ENCODE data around the gene RIC8A.
A peak's percentile ranks its signal among the peaks of the same experiment; 100 is the strongest.
"Not testable (repeated sequence)": the region's sequence is repeated elsewhere in the genome, so short reads cannot be mapped to it uniquely, and the experiment has no call there.

Gene RIC8A

GRCh38 chr11:235997-236773, 28.7 kb downstream of the RIC8A start, which contains the start of gene SIRT3:
Gene SIRT3, minus strand, starts transcription at chr11:236342. Its CDS starts 14 bp downstream, at chr11:236328.
- Mint-ChIP-seq H3K36me3 (peaks cover 12 to 19% of the 10 kb centered on the region in 2 donors), H3K9me3 (no peaks in the 10 kb centered on the region), H3K4me1 (peaks cover 13 to 31% of the 10 kb centered on the region in 2 donors), H3K27me3 (no peaks in the 10 kb centered on the region), H3K27ac (peak within 1 kb of the TSS; percentile 98), H3K4me3 (peak within 1 kb of the TSS; percentile 94 to 96)
- ATAC-seq (replicated peaks) (peak; percentile 85 to 89), DNase-seq (peak; percentile 79)

- ATAC-seq (replicated peaks) = peak; percentile 89 to 92
Measured at GRCh38 chr11:236774-237767, 29.6 kb downstream of the RIC8A start, which contains the start of gene PSMD13. Gene PSMD13, plus strand, starts transcription at chr11:236976. Its CDS starts 74 bp downstream, at chr11:237050.

GRCh38 chr11:238346-238745, 30.8 kb downstream of the RIC8A start:
- not testable (repeated sequence) for H3K27me3 Mint-ChIP-seq; ATAC-seq (replicated peaks); DNase-seq; H3K9me3 Mint-ChIP-seq; H3K27ac Mint-ChIP-seq
- H3K4me1 Mint-ChIP-seq = peaks cover 19 to 40% of the 10 kb centered on the region in 2 donors
- peak overlapping the region in 1 of 2 donors; percentile 94 for H3K4me3 Mint-ChIP-seq
- H3K36me3 Mint-ChIP-seq = peaks cover 29 to 30% of the 10 kb centered on the region in 2 donors

More at GRCh38 chr11:236774-237767, 29.6 kb downstream of the RIC8A start, which contains the start of gene PSMD13:
- Mint-ChIP-seq H3K4me1 (peaks cover 16 to 38% of the 10 kb centered on the region in 2 donors), H3K9me3 (no peaks in the 10 kb centered on the region), H3K27me3 (no peaks in the 10 kb centered on the region), H3K36me3 (peaks cover 21 to 28% of the 10 kb centered on the region in 2 donors), H3K4me3 (peak within 1 kb of the TSS; percentile 94 to 96), H3K27ac (peak within 1 kb of the TSS; percentile 98)
- DNase-seq = peak; percentile 89

- Mint-ChIP-seq H3K36me3 (peaks cover 34 to 35% of the 10 kb centered on the region in 2 donors), H3K27ac (no peak overlapping the region)
- ATAC-seq (replicated peaks) = no peak
Measured at GRCh38 chr11:240315-240714, 32.8 kb downstream of the RIC8A start.

GRCh38 chr11:241634-242033, 34.1 kb downstream of the RIC8A start:
- ATAC-seq (replicated peaks) = no peak
- no peaks in the 10 kb centered on the region for H3K27me3 Mint-ChIP-seq
- no peak overlapping the region for H3K27ac Mint-ChIP-seq
- H3K4me3 Mint-ChIP-seq = no peak overlapping the region
- peaks cover 12 to 31% of the 10 kb centered on the region in 2 donors for H3K4me1 Mint-ChIP-seq
- no peak for DNase-seq
- H3K9me3 Mint-ChIP-seq = no peaks in the 10 kb centered on the region
- peaks cover 37 to 47% of the 10 kb centered on the region in 2 donors for H3K36me3 Mint-ChIP-seq

More at GRCh38 chr11:240315-240714, 32.8 kb downstream of the RIC8A start:
- no peaks in the 10 kb centered on the region for H3K27me3 Mint-ChIP-seq
- DNase-seq = no peak
- no peak overlapping the region for H3K4me3 Mint-ChIP-seq
- H3K4me1 Mint-ChIP-seq = peaks cover 14 to 35% of the 10 kb centered on the region in 2 donors
- no peaks in the 10 kb centered on the region for H3K9me3 Mint-ChIP-seq

GRCh38 chr11:244376-244775, 36.9 kb downstream of the RIC8A start:
- Mint-ChIP-seq H3K9me3 (no peaks in the 10 kb centered on the region), H3K4me1 (peaks cover 9 to 19% of the 10 kb centered on the region in 2 donors), H3K4me3 (no peak overlapping the region), H3K27me3 (no peaks in the 10 kb centered on the region), H3K27ac (no peak overlapping the region), H3K36me3 (peaks cover 37 to 63% of the 10 kb centered on the region in 2 donors)
- no peak for ATAC-seq (replicated peaks)
- no peak for DNase-seq

GRCh38 chr11:249062-249461, 41.6 kb downstream of the RIC8A start:
- no peak overlapping the region for H3K27ac Mint-ChIP-seq
- no peak overlapping the region for H3K4me3 Mint-ChIP-seq
- no peak for ATAC-seq (replicated peaks)
- peaks cover 5% of the 10 kb centered on the region in 2 donors for H3K4me1 Mint-ChIP-seq
- H3K36me3 Mint-ChIP-seq = peaks cover 33 to 73% of the 10 kb centered on the region in 2 donors
- no peaks in the 10 kb centered on the region for H3K9me3 Mint-ChIP-seq
- DNase-seq = no peak
- no peaks in the 10 kb centered on the region for H3K27me3 Mint-ChIP-seq

- DNase-seq = no peak
- H3K27ac Mint-ChIP-seq = no peak overlapping the region
- peaks cover 28 to 70% of the 10 kb centered on the region in 2 donors for H3K36me3 Mint-ChIP-seq
- no peaks in the 10 kb centered on the region for H3K27me3 Mint-ChIP-seq
- ATAC-seq (replicated peaks) = no peak
- H3K4me3 Mint-ChIP-seq = no peak overlapping the region
- H3K9me3 Mint-ChIP-seq = no peaks in the 10 kb centered on the region
- peaks cover 5% of the 10 kb centered on the region in 2 donors for H3K4me1 Mint-ChIP-seq
Measured at GRCh38 chr11:250274-250673, 42.8 kb downstream of the RIC8A start.

GRCh38 chr11:250740-251299, 43.3 kb downstream of the RIC8A start:
- H3K4me3 Mint-ChIP-seq = no peak overlapping the region
- H3K27me3 Mint-ChIP-seq = no peaks in the 10 kb centered on the region
- ATAC-seq (replicated peaks) = peak; percentile 92 to 96
- H3K36me3 Mint-ChIP-seq = peaks cover 27 to 66% of the 10 kb centered on the region in 2 donors
- H3K27ac Mint-ChIP-seq = no peak overlapping the region
- peaks cover 0 to 2% of the 10 kb centered on the region in 2 donors for H3K9me3 Mint-ChIP-seq
- peaks cover 7 to 9% of the 10 kb centered on the region in 2 donors for H3K4me1 Mint-ChIP-seq
- DNase-seq = peak; percentile 42

GRCh38 chr11:251550-251949, 44.0 kb downstream of the RIC8A start:
- DNase-seq (no peak), ATAC-seq (replicated peaks) (no peak)
- Mint-ChIP-seq H3K9me3 (peaks cover 0 to 3% of the 10 kb centered on the region in 2 donors), H3K4me3 (no peak overlapping the region), H3K27me3 (no peaks in the 10 kb centered on the region), H3K27ac (no peak overlapping the region), H3K36me3 (peaks cover 28 to 58% of the 10 kb centered on the region in 2 donors), H3K4me1 (peaks cover 7 to 16% of the 10 kb centered on the region in 2 donors)

- no peak for ATAC-seq (replicated peaks)
- Mint-ChIP-seq H3K4me3 (no peak overlapping the region), H3K27ac (no peak overlapping the region), H3K36me3 (peaks cover 26 to 49% of the 10 kb centered on the region in 2 donors), H3K9me3 (peaks cover 0 to 3% of the 10 kb centered on the region in 2 donors), H3K27me3 (no peaks in the 10 kb centered on the region), H3K4me1 (peaks cover 16 to 27% of the 10 kb centered on the region in 2 donors)
- DNase-seq = no peak
Measured at GRCh38 chr11:252666-253065, 45.2 kb downstream of the RIC8A start.

- Mint-ChIP-seq H3K4me1 (peaks cover 21 to 34% of the 10 kb centered on the region in 2 donors), H3K9me3 (peaks cover 0 to 3% of the 10 kb centered on the region in 2 donors), H3K4me3 (no peak overlapping the region), H3K27me3 (no peaks in the 10 kb centered on the region), H3K36me3 (peaks cover 26 to 45% of the 10 kb centered on the region in 2 donors), H3K27ac (no peak overlapping the region)
- no peak for ATAC-seq (replicated peaks)
- DNase-seq = no peak
Measured at GRCh38 chr11:253160-253885, 45.8 kb downstream of the RIC8A start.

GRCh38 chr11:253886-254270, 46.4 kb downstream of the RIC8A start:
- no peak overlapping the region for H3K27ac Mint-ChIP-seq
- DNase-seq (no peak), ATAC-seq (replicated peaks) (no peak)
- peak overlapping the region in 1 of 2 donors; percentile 15 for H3K4me3 Mint-ChIP-seq
- peaks cover 0 to 3% of the 10 kb centered on the region in 2 donors for H3K9me3 Mint-ChIP-seq
- H3K4me1 Mint-ChIP-seq = peaks cover 22 to 36% of the 10 kb centered on the region in 2 donors
- no peaks in the 10 kb centered on the region for H3K27me3 Mint-ChIP-seq
- peaks cover 26 to 41% of the 10 kb centered on the region in 2 donors for H3K36me3 Mint-ChIP-seq
